ENCODE data around the gene ADAMTS5. TPM values are rescaled to one million over a fixed set of nuclear protein-coding genes. Genes with fewer than 3 reads are reported as not detected.

Gene ADAMTS5
- total RNA-seq, 6 experiments from 2014 or later = 5.5 to 13.7 (median 6.7) TPM

GRCh38 chr21:26881504-26882228, 85.2 kb downstream of the ADAMTS5 start:
- Mint-ChIP-seq H3K9me3 (no peaks in the 10 kb centered on the region), H3K36me3 (ENCODE audit: low read depth) (no peaks in the 10 kb centered on the region), H3K27me3 (ENCODE audit: insufficient read depth) (peaks cover 4% of the 10 kb centered on the region), H3K27ac (no peak overlapping the region), H3K4me1 (ENCODE audit: low read depth) (no peaks in the 10 kb centered on the region; the same call in 1 of the 2 replicates), H3K4me3 (no peak overlapping the region)
- peak; percentile 22 for DNase-seq
- TF ChIP-seq CTCF (IDR thresholded peaks at IDR 0.05) = peak; percentile 76

GRCh38 chr21:26877018-26877417, 89.9 kb downstream of the ADAMTS5 start:
- Mint-ChIP-seq H3K4me3 (no peak overlapping the region), H3K4me1 (ENCODE audit: low read depth) (no peaks in the 10 kb centered on the region), H3K27ac (no peak overlapping the region), H3K9me3 (peaks cover 10% of the 10 kb centered on the region), H3K27me3 (ENCODE audit: insufficient read depth) (no peaks in the 10 kb centered on the region; the same call in 1 of the 2 replicates), H3K36me3 (ENCODE audit: low read depth) (peaks cover 4% of the 10 kb centered on the region; the same call in 1 of the 2 replicates)
- DNase-seq = no peak
- no peak for TF ChIP-seq CTCF (IDR thresholded peaks at IDR 0.05)

- H3K4me3 Mint-ChIP-seq = no peak overlapping the region
- peaks cover 9% of the 10 kb centered on the region for H3K36me3 Mint-ChIP-seq (ENCODE audit: low read depth)
- no peak overlapping the region for H3K27ac Mint-ChIP-seq
- H3K4me1 Mint-ChIP-seq (ENCODE audit: low read depth) = peaks cover 11% of the 10 kb centered on the region; the same call in 1 of the 2 replicates
- no peaks in the 10 kb centered on the region; the same call in none of the 2 replicates for H3K27me3 Mint-ChIP-seq (ENCODE audit: insufficient read depth)
- no peak for TF ChIP-seq CTCF (IDR thresholded peaks at IDR 0.05)
- H3K9me3 Mint-ChIP-seq = peaks cover 15% of the 10 kb centered on the region
- DNase-seq = no peak
Observed at GRCh38 chr21:26874347-26874746, 92.5 kb downstream of the ADAMTS5 start.

Small RNAs within 50 kb of the gene (microRNA-seq; reads per million reads assigned to microRNA genes)
- not detected for gene MIR4759

Other genes with a start within 250 kb of the ADAMTS5 start
- 100 to 1,000 TPM; 229 to 346 (median 292) TPM for gene ADAMTS1, start 121.7 kb downstream of the ADAMTS5 start, total RNA-seq (2021; fragmentation: NEBNext Ultra II Directional; extraction: Animal tissue kit (Norgen Biotek cat#: 25700))